Right ventricle myocardium inferior (tissue), 1 donor: ENCODE measurements around the gene PPP1R15B. TPM values are rescaled to one million over a fixed set of nuclear protein-coding genes. Genes with fewer than 3 reads are reported as not detected.

ENCODE experiments used
- ATAC-seq: fragments of 200-7000 bp; cut with Tn5 transposase; one replicate; pipeline ENCODE4 v1.9.1; 2020; ENCODE audit warnings: mild to moderate bottlenecking, moderate library complexity
- DNase-seq: peaks from one replicate; pipeline ENCODE4 v3.0.0; 2021; ENCODE audit errors: missing footprints
- intact Hi-C: fragments of 100-400 bp; cut with DNase I; formaldehyde crosslinking; loops from one replicate; pipeline ENCODE4 v1.11.0; 2022
- long read RNA-seq: library from polyadenylated mRNA; unstranded; transcript quantifications from one replicate; pipeline ENCODE4 v2.0.0, GENCODE V29; 2021
- total RNA-seq: library from RNA; stranded (reverse); fragmentation: NEBNext Ultra II Directional; extraction: Animal tissue kit (Norgen Biotek cat#: 25700); gene quantifications from one replicate; pipeline ENCODE4 v1.2.1, GENCODE V29; 2021
- donor health status: DM: no; HTN: yes; CAD: no; lungs with severe emphysema.

PPP1R15B gene
- total RNA-seq = 21.0 TPM
- long read RNA-seq, full-length matches to known transcripts = 4 of 4 reads
- long read RNA-seq, partial matches to known transcripts = 0 of 4 reads
- long read RNA-seq, other reads (novel, unspliced or antisense) = 0 of 4 reads

DNA sequence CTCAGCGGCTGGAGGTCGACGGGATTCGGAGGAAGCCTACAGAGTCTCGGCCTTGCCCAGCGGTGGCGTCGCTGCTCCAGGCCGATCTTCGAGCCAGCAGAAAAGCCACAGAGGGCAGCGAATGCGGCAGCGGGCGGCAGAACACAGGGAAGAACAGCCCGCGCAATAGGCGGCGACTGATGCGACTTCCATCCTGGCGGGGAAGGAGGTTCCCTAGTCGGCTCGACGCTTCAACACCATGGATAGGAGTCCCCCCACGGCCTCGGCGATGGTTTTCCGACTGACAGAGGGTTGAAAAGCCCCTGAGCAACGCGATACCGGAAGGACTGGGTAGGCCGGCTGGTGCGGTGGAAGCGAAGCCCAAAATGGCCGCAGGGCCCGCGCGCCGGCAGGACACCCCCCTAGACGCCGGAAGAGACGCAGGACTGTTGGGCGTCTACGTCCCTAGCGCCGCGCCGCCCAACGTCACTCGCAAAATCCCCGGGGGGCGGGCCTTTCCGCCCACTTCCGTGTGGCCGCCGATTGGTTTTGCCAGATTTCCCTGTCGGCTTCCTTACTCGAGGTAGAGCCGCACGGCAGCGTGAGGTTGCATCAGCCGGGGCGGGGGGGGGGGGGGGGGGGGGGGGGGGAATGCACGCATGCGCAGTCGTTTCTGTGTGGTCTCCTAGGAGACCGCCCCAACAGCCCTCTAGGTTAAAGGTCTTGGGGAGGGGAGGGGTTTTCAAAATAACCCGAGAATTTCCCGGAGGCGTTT, at the start of gene PPP1R15B:
Gene PPP1R15B (minus strand): TSS at position 367 of the 754 bp plus-strand sequence. CDS start 406 bp downstream, outside the sequence.
- ATAC-seq (peak; percentile 95), DNase-seq (peak; percentile 97)
- intact Hi-C loops = loop anchor here (5.0 kb wide), 1 partner anchor 549 kb away; the partner anchor contains the start of gene SNRPE

DNA sequence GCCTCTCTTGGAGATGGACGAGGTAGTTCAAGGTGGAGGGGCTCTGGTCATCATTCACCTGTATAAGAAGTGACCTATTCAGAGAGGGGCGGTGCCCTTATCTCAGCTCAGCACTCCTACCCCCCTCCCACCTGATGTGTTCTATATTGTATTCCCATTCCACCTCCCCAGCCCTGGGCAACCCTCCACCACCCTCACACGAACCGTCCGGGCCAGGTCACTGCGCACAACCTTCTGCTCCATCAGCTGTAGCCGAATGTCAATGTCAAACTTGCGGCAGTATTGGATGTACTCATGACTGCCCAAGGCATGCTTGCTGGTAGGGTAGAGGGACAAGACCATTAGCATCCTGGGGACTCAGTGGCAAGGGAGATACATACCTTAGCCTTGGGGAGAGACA, 48.7 kb upstream of the PPP1R15B start:
- intact Hi-C loops = no loop called here
- ATAC-seq (no peak), DNase-seq (no peak)

DNA sequence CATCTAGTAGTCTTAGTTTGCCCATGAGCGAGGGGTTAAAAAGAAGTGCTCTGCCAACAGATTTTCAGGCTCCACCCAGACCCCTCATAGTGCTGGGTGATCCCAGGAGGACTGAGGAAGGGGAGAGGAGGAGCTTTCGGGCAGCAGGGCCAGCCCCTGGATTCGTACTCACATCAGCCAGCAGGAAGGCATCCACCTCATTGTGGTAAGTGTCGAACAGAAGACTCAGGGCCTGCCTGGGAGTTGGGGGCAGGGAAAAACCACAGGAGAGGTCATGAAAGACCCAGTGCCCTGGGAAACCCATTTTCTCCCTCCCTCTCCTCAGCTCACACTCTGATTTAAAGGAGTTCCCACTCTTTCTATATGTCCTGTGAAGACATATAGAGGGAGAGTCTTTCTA, 48.1 kb upstream of the PPP1R15B start:
- DNase-seq (no peak), ATAC-seq (no peak)
- intact Hi-C loops = no loop called here

GRCh38 chr1:204457666-204458065, 46.0 kb upstream of the PPP1R15B start:
- DNase-seq (no peak), ATAC-seq (no peak)
- intact Hi-C loops = no loop called here

- intact Hi-C loops = no loop called here
- ATAC-seq (peak; percentile 95), DNase-seq (no peak)
Observed at GRCh38 chr1:204456826-204457442, 45.3 kb upstream of the PPP1R15B start.

- intact Hi-C loops = no loop called here
- ATAC-seq = no peak
- DNase-seq = no peak
Observed at GRCh38 chr1:204455831-204456145, 44.2 kb upstream of the PPP1R15B start.

DNA sequence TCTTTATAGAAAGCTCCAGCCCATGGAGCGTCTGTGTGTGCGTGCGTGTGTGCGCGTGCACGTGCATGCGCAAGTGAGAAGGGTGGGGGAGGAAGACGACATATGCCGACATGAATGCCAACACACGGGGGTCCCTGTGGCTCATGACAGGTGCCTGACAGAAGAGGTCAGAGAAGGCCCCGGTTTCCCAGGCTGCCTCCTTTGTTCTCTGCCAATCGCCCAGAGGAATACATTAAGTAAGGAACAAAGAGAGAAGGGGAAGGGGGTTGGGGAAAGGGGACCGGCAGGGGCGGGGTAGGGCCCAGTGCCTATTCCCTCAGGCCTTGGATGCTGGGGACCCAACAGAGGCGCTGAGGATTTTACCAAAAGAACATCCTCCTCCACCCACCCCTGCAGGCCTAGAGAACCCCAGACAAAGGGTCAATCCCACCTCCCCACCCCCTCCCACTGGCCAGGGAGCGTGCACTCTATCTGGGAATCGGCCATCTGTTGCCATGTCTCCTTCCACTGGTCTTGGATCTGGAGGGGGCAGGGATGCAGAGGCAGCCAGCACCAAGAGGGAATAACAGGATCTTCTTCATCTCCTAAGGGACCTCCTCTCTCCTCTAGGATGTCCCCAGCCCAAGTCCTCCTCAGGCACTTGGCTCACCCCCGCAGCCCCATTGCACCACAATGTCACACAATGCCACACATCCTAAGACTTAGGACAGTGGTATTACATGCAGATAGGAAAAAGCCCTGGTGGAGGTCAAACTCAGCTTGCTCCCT, 43.6 kb upstream of the PPP1R15B start:
- DNase-seq (no peak), ATAC-seq (no peak)
- intact Hi-C loops = no loop called here

DNA sequence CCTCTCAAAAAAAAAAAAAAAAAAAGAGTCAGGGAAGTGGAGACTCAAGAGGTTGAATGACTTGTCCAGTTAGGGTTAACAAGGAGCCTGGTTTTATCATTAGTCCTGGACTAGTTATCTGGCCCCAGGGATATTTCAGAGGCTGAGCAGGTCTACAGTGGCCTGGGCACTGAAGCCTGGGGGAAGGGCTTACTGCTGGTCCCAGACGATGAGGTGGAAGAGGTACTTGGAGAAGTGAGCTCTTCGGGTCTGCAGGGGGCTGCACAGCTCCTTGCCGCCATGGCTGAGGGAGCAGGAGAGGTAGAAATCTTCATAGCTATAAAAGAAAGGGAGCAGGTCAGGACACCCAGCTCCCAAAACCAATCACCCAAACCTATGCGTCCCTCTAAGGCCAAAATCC, 42.9 kb upstream of the PPP1R15B start:
- intact Hi-C loops = no loop called here
- DNase-seq (no peak), ATAC-seq (no peak)

DNA sequence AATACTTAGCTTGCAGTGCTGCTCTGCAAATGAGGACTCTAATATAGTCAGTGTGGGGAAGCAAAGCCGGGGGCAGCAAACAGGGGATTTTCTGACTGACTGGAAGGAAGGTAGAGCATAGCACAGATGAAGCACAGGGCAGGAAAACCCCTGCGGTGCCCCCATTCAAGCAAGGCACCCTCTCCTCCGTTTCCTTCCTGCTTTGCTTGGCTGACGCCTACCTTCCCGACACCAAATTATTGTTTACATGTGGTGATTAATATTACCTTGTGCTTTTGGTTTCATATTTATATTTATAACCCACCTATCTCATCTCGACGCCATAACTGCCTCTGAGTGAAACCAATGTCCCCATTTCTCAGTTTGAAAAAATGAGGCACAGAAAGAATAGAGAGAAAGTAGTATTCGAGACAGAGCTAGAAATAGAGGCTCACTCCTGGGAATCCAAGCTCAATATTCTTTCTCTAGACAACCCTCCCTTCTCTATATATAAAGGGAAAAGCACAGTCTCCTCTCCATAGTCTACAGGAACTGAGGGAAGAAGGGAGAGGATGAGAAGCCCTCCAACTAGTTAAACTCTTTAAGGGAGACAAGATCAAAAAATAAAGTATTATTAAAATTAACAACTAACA, 41.6 kb upstream of the PPP1R15B start:
- intact Hi-C loops = no loop called here
- ATAC-seq = no peak

GRCh38 chr1:204451352-204452124, 39.9 kb upstream of the PPP1R15B start:
- intact Hi-C loops = loop anchor here (2.0 kb wide), 1 partner anchor 15 kb away; no protein-coding TSS in a partner anchor
- ATAC-seq = peak; percentile 23
- DNase-seq = no peak

More for the DNA sequence above, 41.6 kb upstream of the PPP1R15B start:
- DNase-seq = no peak

GRCh38 chr1:204450461-204451257, 39.0 kb upstream of the PPP1R15B start:
- DNase-seq (no peak), ATAC-seq (peak; percentile 86)
- intact Hi-C loops = loop anchor here (2.0 kb wide), 1 partner anchor 16 kb away; no protein-coding TSS in a partner anchor

DNA sequence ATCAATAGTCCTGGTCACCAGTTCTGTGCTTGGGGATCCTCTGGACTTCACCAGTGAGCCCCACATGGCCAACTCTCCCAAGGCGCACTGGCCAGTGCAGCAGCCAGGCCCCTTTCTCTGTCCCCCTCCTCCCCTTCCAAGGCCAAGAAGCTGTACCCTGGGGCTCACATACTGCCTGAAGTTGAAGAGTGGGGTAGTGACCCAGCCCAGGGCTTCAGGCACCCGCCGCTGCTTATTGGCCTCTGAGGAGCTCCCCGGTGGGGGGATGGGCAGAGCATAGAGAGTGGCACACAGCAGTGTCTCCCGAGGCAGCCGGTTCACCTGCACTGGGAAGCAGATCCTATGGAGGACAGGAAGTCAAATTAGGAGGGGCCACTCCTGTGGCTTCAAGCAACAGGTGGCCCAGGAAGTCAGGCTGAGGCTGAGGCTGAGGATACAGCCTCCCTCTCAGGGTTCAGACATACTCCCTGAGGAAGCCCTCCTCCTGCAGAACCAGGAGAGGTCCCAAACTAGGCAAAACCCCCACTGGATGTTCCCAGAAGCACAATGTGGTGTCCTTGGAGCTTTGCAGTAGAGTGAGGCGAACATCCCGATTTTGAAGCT, 38.2 kb upstream of the PPP1R15B start:
- no peak for ATAC-seq
- DNase-seq = no peak
- intact Hi-C loops = loop anchor here (2.0 kb wide), 1 partner anchor 17 kb away; no protein-coding TSS in a partner anchor

GRCh38 chr1:204448991-204449677, 37.5 kb upstream of the PPP1R15B start:
- no peak for ATAC-seq
- no peak for DNase-seq
- intact Hi-C loops = no loop called here

DNA sequence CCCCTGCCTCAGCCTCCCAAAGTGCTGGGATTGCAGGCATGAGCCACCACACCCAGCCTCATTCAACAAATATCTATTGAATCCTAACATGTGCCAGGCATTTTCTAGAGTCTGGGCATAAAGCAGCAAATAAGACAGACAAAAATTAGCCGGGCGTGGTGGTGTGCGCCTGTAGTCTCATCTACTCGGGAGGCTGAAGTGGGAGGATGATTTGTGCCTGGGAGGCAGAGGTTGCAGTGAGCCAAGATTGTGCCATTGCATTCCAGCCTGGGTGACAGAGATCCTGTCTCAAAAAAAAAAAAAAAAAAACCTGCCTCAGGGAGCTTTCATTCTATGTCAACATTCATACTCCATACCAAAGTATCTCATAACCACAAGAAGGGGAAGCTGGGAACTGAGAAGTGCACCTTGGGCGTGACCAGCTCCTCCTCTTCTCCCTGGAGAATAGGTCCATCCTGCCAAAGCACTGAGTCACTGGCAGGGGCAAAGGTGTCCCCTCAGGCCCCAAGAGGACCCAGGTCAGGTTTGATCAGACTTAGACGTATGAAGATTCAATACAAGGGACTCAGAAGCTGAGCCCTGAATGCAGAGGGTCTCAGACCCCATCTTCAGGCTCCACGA, 36.8 kb upstream of the PPP1R15B start:
- intact Hi-C loops = no loop called here
- ATAC-seq = no peak
- DNase-seq = no peak

DNA sequence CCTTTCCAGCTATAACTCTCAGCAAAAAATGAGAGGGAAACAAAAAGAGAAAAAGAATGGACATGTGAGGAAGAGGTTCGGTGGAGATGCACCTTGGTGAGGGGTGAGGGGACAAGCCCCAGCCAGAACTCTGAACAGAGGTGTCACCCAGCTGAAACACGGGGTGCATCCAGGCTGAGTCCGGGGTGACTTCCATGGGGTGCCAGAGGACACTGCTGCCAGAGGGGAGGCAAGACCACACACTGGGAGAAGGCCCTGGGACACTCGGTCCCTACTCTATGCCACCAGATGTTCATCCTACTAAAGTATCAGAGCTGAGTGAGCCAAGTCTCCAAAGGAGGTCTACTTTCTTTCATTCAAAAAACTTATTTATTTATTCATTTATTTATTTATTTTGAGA, 36.1 kb upstream of the PPP1R15B start:
- no peak for DNase-seq
- ATAC-seq = no peak
- intact Hi-C loops = loop anchor here (2.0 kb wide), 1 partner anchor 47 kb away; the partner anchor contains the start of gene PIK3C2B

GRCh38 chr1:204447190-204447589, 35.6 kb upstream of the PPP1R15B start:
- no peak for ATAC-seq
- intact Hi-C loops = loop anchor here (2.0 kb wide), 1 partner anchor 48 kb away; the partner anchor contains the start of gene PIK3C2B
- DNase-seq = no peak
